ENCODE data around the gene ZNF487. TPM values are rescaled to one million over a fixed set of nuclear protein-coding genes. Genes with fewer than 3 reads are reported as not detected.
A peak's percentile ranks its signal among the peaks of the same experiment; 100 is the strongest.
"Not testable (repeated sequence)": the region's sequence is repeated elsewhere in the genome, so short reads cannot be mapped to it uniquely, and the experiment has no call there.

Gene ZNF487
- total RNA-seq, 2 experiments from 2014 or later, result 3.5 to 6.5 TPM

- peaks cover 55% of the 10 kb centered on the region for H3K4me1 ChIP-seq (ENCODE audit: insufficient read depth, low read length, poor library complexity, severe bottlenecking)
Measured at GRCh38 chr10:43452356-43452914, 15.5 kb downstream of the ZNF487 start.

GRCh38 chr10:43453266-43453831, 16.4 kb downstream of the ZNF487 start:
- CTCF ChIA-PET (ENCODE audit: unreplicated experiment), result interaction anchor here (1.1 kb wide), 1 partner anchor 68 kb away, joined by 6 read pairs; no protein-coding TSS in a partner anchor
- no TSS peak for BruUV-seq (replicated peaks)
- intact Hi-C loops (cut with micrococcal nuclease; ENCODE audit: unreplicated experiment), result loop anchor here (2.0 kb wide), 1 partner anchor 313 kb away; no protein-coding TSS in a partner anchor
- H3K4me1 ChIP-seq (ENCODE audit: insufficient read depth, low read length, poor library complexity, severe bottlenecking), result peaks cover 55% of the 10 kb centered on the region
- peak; percentile 60 for DNase-seq (ENCODE audit: low spot score)
- H3K27ac ChIP-seq (ENCODE audit: low read depth, low read length, poor library complexity, severe bottlenecking), result peak overlapping the region; percentile 100
- TF ChIP-seq CTCF (conservative IDR thresholded peaks at IDR 0.05; ENCODE audit: low read length) (no peak), EZH2phosphoT487 (IDR thresholded peaks at IDR 0.05; ENCODE audit: borderline replicate concordance, low read depth, low read length) (no peak)
- H4K20me1 ChIP-seq (ENCODE audit: insufficient read depth, low read length), result no peaks in the 10 kb centered on the region
- H3K79me2 ChIP-seq (ENCODE audit: insufficient read depth, low read depth, low read length), result peaks cover 18% of the 10 kb centered on the region; the same call in 1 of the 2 replicates
- H3K36me3 ChIP-seq (ENCODE audit: insufficient read depth, low read length), result 0 out of 2 replicates have a peak, but pooled peaks cover 3% of the 10 kb centered on the region
- H3K9me3 ChIP-seq (ENCODE audit: low read length), result peaks cover 6% of the 10 kb centered on the region; the same call in 1 of the 2 replicates
- H3K9me2 ChIP-seq (ENCODE audit: insufficient read depth, low read length), result no peaks in the 10 kb centered on the region
- no peak overlapping the region for H2AFZ ChIP-seq (ENCODE audit: low read length)
- H3K4me3 ChIP-seq (ENCODE audit: low read depth, low read length, poor library complexity, severe bottlenecking), result peak overlapping the region; percentile 61
- peak overlapping the region; percentile 90 for H3K4me2 ChIP-seq (ENCODE audit: low read length)
- POLR2A ChIA-PET, result interaction anchor here (0.6 to 2.2 kb wide), 17 partner anchors 9 to 332 kb away, joined by 3 to 13 read pairs (median 4); partner anchors contain the start of genes HNRNPF and ZNF487

More at GRCh38 chr10:43452356-43452914, 15.5 kb downstream of the ZNF487 start:
- H3K79me2 ChIP-seq (ENCODE audit: insufficient read depth, low read depth, low read length), result peaks cover 18% of the 10 kb centered on the region; the same call in 1 of the 2 replicates
- TF ChIP-seq CTCF (conservative IDR thresholded peaks at IDR 0.05; ENCODE audit: low read length), result no peak
- no peak for TF ChIP-seq EZH2phosphoT487 (IDR thresholded peaks at IDR 0.05; ENCODE audit: borderline replicate concordance, low read depth, low read length)
- peak overlapping the region; percentile 61 for H3K4me3 ChIP-seq (ENCODE audit: low read depth, low read length, poor library complexity, severe bottlenecking)
- H3K4me2 ChIP-seq (ENCODE audit: low read length), result peak overlapping the region; percentile 90
- no peak overlapping the region for H2AFZ ChIP-seq (ENCODE audit: low read length)
- peak overlapping the region; percentile 100 for H3K27ac ChIP-seq (ENCODE audit: low read depth, low read length, poor library complexity, severe bottlenecking)
- CTCF ChIA-PET (ENCODE audit: unreplicated experiment), result interaction anchor here (0.9 to 1.0 kb wide), 2 partner anchors 9 to 52 kb away, joined by 3 to 4 read pairs; no protein-coding TSS in a partner anchor
- BruUV-seq (replicated peaks), result TSS peak; percentile 98
- H3K9me3 ChIP-seq (ENCODE audit: low read length), result peaks cover 9% of the 10 kb centered on the region; the same call in 1 of the 2 replicates
- 0 out of 2 replicates have a peak, but pooled peaks cover 3% of the 10 kb centered on the region for H3K36me3 ChIP-seq (ENCODE audit: insufficient read depth, low read length)
- POLR2A ChIA-PET, result interaction anchor here (0.9 to 2.2 kb wide), 14 partner anchors 8 to 313 kb away, joined by 3 to 13 read pairs (median 4); partner anchors contain the start of genes HNRNPF and ZNF487
- H4K20me1 ChIP-seq (ENCODE audit: insufficient read depth, low read length), result no peaks in the 10 kb centered on the region
- DNase-seq (ENCODE audit: low spot score), result no peak
- H3K9me2 ChIP-seq (ENCODE audit: insufficient read depth, low read length), result no peaks in the 10 kb centered on the region
- intact Hi-C loops (cut with micrococcal nuclease; ENCODE audit: unreplicated experiment), result loop anchor here (1.0 to 2.0 kb wide), 3 partner anchors 16 to 312 kb away; no protein-coding TSS in a partner anchor

GRCh38 chr10:43454025-43454424, 17.1 kb downstream of the ZNF487 start:
- intact Hi-C loops (cut with micrococcal nuclease; ENCODE audit: unreplicated experiment); H3K9me2 ChIP-seq (ENCODE audit: insufficient read depth, low read length); BruUV-seq (replicated peaks); H3K9me3 ChIP-seq (ENCODE audit: low read length); H2AFZ ChIP-seq (ENCODE audit: low read length); H4K20me1 ChIP-seq (ENCODE audit: insufficient read depth, low read length); H3K36me3 ChIP-seq (ENCODE audit: insufficient read depth, low read length): not testable (repeated sequence)
- H3K4me2 ChIP-seq (ENCODE audit: low read length), result peak overlapping the region; percentile 90
- peak overlapping the region; percentile 100 for H3K27ac ChIP-seq (ENCODE audit: low read depth, low read length, poor library complexity, severe bottlenecking)
- peaks cover 55% of the 10 kb centered on the region for H3K4me1 ChIP-seq (ENCODE audit: insufficient read depth, low read length, poor library complexity, severe bottlenecking)
- DNase-seq (ENCODE audit: low spot score), result peak; percentile 66
- peak overlapping the region; percentile 85 for H3K4me3 ChIP-seq (ENCODE audit: low read depth, low read length, poor library complexity, severe bottlenecking)
- ChIA-PET POLR2A (interaction anchor here (0.6 to 2.2 kb wide), 14 partner anchors 10 to 333 kb away, joined by 3 to 9 read pairs (median 4); partner anchors contain the start of gene HNRNPF), CTCF (ENCODE audit: unreplicated experiment) (interaction anchor here (0.6 to 1.1 kb wide), 3 partner anchors 10 to 260 kb away, joined by 3 to 6 read pairs (median 3); no protein-coding TSS in a partner anchor)
- H3K79me2 ChIP-seq (ENCODE audit: insufficient read depth, low read depth, low read length), result peaks cover 18% of the 10 kb centered on the region; the same call in 1 of the 2 replicates

GRCh38 chr10:43456561-43456960, 19.6 kb downstream of the ZNF487 start:
- H3K9me2 ChIP-seq (ENCODE audit: insufficient read depth, low read length); H4K20me1 ChIP-seq (ENCODE audit: insufficient read depth, low read length); H3K9me3 ChIP-seq (ENCODE audit: low read length); H3K36me3 ChIP-seq (ENCODE audit: insufficient read depth, low read length); intact Hi-C loops (cut with micrococcal nuclease; ENCODE audit: unreplicated experiment); DNase-seq (ENCODE audit: low spot score); BruUV-seq (replicated peaks): not testable (repeated sequence)
- H2AFZ ChIP-seq (ENCODE audit: low read length), result peak overlapping the region; percentile 80; the same call in 1 of the 2 replicates
- ChIA-PET CTCF (ENCODE audit: unreplicated experiment) (interaction anchor here (1.3 kb wide), 1 partner anchor 10 kb away, joined by 3 read pairs; no protein-coding TSS in a partner anchor), POLR2A (interaction anchor here (0.6 kb wide), 1 partner anchor 12 kb away, joined by 3 read pairs; no protein-coding TSS in a partner anchor)
- H3K27ac ChIP-seq (ENCODE audit: low read depth, low read length, poor library complexity, severe bottlenecking), result peak overlapping the region; percentile 100
- peak overlapping the region; percentile 85 for H3K4me3 ChIP-seq (ENCODE audit: low read depth, low read length, poor library complexity, severe bottlenecking)
- peaks cover 39% of the 10 kb centered on the region for H3K4me1 ChIP-seq (ENCODE audit: insufficient read depth, low read length, poor library complexity, severe bottlenecking)
- peaks cover 15% of the 10 kb centered on the region; the same call in 1 of the 2 replicates for H3K79me2 ChIP-seq (ENCODE audit: insufficient read depth, low read depth, low read length)
- peak overlapping the region; percentile 79 for H3K4me2 ChIP-seq (ENCODE audit: low read length)
